Ishikawa (cell line): ENCODE results near the gene HSD11B2.

Experiments
- CEBPB ChIP-seq: IDR thresholded peaks from 2 replicates; pipeline ENCODE4 v1.6.1; 2012
- CREB1 ChIP-seq: IDR thresholded peaks from 2 replicates; pipeline ENCODE4 v1.6.1; 2012; ENCODE audit warnings: low read depth
- EGR1 ChIP-seq: IDR thresholded peaks from 2 replicates; pipeline ENCODE4 v1.6.1; 2012
- EP300 ChIP-seq: IDR thresholded peaks from 2 replicates; pipeline ENCODE4 v1.6.1; 2012; ENCODE audit warnings: borderline replicate concordance
- FOXM1 ChIP-seq: IDR thresholded peaks from 2 replicates; pipeline ENCODE4 v1.6.1; 2012; ENCODE audit warnings: low read depth, borderline replicate concordance
- NFIC ChIP-seq: IDR thresholded peaks from 2 replicates; pipeline ENCODE4 v1.6.1; 2012
- RAD21 ChIP-seq: IDR thresholded peaks from 2 replicates; pipeline ENCODE4 v1.6.1; 2012; ENCODE audit warnings: low read depth
- TAF1 ChIP-seq: IDR thresholded peaks from 2 replicates; pipeline ENCODE4 v1.6.1; 2012; ENCODE audit warnings: low read depth, mild to moderate bottlenecking
- TCF12 ChIP-seq: IDR thresholded peaks from 2 replicates; pipeline ENCODE4 v1.6.1; 2012; ENCODE audit warnings: low read depth
- TEAD4 ChIP-seq: IDR thresholded peaks from 2 replicates; pipeline ENCODE4 v1.6.1; 2012
- YY1 ChIP-seq: IDR thresholded peaks from 2 replicates; pipeline ENCODE4 v1.6.1; 2012; ENCODE audit warnings: low read depth
- ZBTB7A ChIP-seq: IDR thresholded peaks from 2 replicates; pipeline ENCODE4 v1.6.1; 2012; ENCODE audit warnings: low read depth
- TF ChIP-seq, protein P1 (sequence below): IDR thresholded peaks from 2 replicates; pipeline ENCODE4 v1.6.1; 2012
- TF ChIP-seq, protein P2 (sequence below): IDR thresholded peaks from 2 replicates; pipeline ENCODE4 v1.6.1; 2012
- TF ChIP-seq, protein P3 (sequence below): IDR thresholded peaks from 2 replicates; pipeline ENCODE4 v1.6.1; 2012; ENCODE audit warnings: low read depth, mild to moderate bottlenecking

The HSD11B2 gene

DNA sequence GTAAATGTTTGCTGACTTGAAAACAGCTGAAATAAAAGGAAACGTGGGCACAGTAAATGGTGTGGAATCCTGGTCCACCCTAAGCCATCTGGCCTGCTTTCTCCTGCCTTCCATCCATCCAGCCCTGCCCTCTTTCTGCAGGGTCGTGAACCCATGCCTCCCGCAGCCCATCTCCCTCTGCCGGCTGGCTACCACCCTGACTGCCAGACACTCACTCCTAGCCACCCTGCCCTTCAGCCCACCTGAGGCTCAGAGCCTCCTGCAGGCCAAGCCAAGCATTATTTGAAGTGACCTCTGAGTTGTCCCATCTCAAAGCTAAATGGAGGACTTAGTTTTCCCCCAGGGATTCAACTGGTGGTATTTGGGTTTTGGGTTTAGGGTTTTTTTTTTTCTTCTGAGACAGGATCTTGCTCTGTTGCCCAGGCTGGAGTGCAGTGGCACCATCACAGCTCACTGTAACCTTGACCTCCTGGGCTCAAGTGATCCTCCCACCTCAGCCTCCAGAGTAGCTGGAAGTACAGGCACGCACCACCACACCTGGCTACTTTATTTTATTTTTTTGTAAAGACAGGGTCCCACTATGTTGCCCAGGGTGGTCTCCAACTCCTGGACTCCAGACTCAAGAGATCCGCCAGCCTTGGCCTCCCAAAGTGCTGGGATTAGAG is 23.0 kb upstream of the HSD11B2 start:
- no peak for TF ChIP-seq FOXM1
- no peak for TF ChIP-seq EGR1
- no peak for TF ChIP-seq YY1
- TF ChIP-seq, protein P1, sequence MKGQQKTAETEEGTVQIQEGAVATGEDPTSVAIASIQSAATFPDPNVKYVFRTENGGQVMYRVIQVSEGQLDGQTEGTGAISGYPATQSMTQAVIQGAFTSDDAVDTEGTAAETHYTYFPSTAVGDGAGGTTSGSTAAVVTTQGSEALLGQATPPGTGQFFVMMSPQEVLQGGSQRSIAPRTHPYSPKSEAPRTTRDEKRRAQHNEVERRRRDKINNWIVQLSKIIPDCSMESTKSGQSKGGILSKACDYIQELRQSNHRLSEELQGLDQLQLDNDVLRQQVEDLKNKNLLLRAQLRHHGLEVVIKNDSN: no peak
- TF ChIP-seq, protein P2, sequence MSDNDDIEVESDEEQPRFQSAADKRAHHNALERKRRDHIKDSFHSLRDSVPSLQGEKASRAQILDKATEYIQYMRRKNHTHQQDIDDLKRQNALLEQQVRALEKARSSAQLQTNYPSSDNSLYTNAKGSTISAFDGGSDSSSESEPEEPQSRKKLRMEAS: no peak
- no peak for TF ChIP-seq TEAD4
- no peak for TF ChIP-seq EP300
- no peak for TF ChIP-seq RAD21
- TF ChIP-seq NFIC: no peak
- no peak for TF ChIP-seq CREB1
- TF ChIP-seq, protein P3, sequence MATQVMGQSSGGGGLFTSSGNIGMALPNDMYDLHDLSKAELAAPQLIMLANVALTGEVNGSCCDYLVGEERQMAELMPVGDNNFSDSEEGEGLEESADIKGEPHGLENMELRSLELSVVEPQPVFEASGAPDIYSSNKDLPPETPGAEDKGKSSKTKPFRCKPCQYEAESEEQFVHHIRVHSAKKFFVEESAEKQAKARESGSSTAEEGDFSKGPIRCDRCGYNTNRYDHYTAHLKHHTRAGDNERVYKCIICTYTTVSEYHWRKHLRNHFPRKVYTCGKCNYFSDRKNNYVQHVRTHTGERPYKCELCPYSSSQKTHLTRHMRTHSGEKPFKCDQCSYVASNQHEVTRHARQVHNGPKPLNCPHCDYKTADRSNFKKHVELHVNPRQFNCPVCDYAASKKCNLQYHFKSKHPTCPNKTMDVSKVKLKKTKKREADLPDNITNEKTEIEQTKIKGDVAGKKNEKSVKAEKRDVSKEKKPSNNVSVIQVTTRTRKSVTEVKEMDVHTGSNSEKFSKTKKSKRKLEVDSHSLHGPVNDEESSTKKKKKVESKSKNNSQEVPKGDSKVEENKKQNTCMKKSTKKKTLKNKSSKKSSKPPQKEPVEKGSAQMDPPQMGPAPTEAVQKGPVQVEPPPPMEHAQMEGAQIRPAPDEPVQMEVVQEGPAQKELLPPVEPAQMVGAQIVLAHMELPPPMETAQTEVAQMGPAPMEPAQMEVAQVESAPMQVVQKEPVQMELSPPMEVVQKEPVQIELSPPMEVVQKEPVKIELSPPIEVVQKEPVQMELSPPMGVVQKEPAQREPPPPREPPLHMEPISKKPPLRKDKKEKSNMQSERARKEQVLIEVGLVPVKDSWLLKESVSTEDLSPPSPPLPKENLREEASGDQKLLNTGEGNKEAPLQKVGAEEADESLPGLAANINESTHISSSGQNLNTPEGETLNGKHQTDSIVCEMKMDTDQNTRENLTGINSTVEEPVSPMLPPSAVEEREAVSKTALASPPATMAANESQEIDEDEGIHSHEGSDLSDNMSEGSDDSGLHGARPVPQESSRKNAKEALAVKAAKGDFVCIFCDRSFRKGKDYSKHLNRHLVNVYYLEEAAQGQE: no peak
- TF ChIP-seq ZBTB7A: no peak
- no peak for TF ChIP-seq CEBPB
- TF ChIP-seq TCF12: no peak
- no peak for TF ChIP-seq TAF1

DNA sequence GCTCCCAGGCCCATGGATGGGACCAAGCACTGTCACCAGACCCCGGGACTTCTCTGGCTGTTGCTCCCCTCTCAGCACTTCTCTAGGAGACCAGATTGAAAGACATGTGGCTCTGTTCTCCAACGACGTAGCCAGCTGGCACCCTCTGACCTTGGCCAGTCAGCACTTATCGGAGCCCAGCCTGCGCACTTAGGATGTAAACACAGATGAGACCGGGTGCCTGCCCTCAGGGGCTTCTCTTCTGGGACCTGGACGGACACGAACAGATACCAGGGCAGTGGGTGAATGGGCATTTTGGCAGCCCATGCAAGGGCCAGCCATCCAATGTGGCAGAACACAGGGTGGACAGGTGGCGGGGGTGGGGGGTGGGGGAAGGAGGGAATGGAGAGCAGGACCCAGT is 21.3 kb upstream of the HSD11B2 start:
- TF ChIP-seq TAF1 (no peak), CREB1 (no peak), EGR1 (no peak), TCF12 (no peak), ZBTB7A (no peak), FOXM1 (no peak), EP300 (no peak)

GRCh38 chr16:67411339-67411738 is 19.6 kb upstream of the HSD11B2 start:
- TF ChIP-seq EP300 (no peak), TEAD4 (no peak), CREB1 (no peak), YY1 (no peak), TCF12 (no peak), TAF1 (no peak), CEBPB (no peak), FOXM1 (no peak), NFIC (no peak), RAD21 (no peak), EGR1 (no peak), ZBTB7A (no peak)
- TF ChIP-seq, protein P1: no peak
- TF ChIP-seq, protein P2: no peak
- TF ChIP-seq, protein P3: no peak

GRCh38 chr16:67412294-67412693 is 18.6 kb upstream of the HSD11B2 start:
- TF ChIP-seq CREB1: no peak
- no peak for TF ChIP-seq ZBTB7A
- TF ChIP-seq TAF1: no peak
- no peak for TF ChIP-seq RAD21
- no peak for TF ChIP-seq EP300
- TF ChIP-seq TEAD4: no peak
- TF ChIP-seq, protein P2: no peak
- no peak for TF ChIP-seq YY1
- no peak for TF ChIP-seq FOXM1
- no peak for TF ChIP-seq TCF12
- TF ChIP-seq, protein P3: no peak
- TF ChIP-seq EGR1: no peak
- TF ChIP-seq CEBPB: no peak
- TF ChIP-seq, protein P1: no peak
- no peak for TF ChIP-seq NFIC
